GM12878 (cell line): ENCODE measurements around the gene RRAD. TPM values are rescaled to one million over a fixed set of nuclear protein-coding genes. Genes with fewer than 3 reads are reported as not detected.

Experiments
- ATAC-seq: fragments of 200-7000 bp; cut with Tn5 transposase; 3 replicates; pipeline ENCODE4 v1.9.1; 2020; ENCODE audit warnings: mild to moderate bottlenecking, moderate library complexity
- BruUV-seq: library from RNA; stranded (reverse); fragments of 400-500 nt; replicated peaks from 2 replicates; lab custom pipeline; 2021; lab: Mats Ljungman, UMichigan
- CTCF ChIA-PET: fragments of 300-600 bp; sonication (Branson Sonifier 250); formaldehyde crosslinking; extraction: SDS; loops from one replicate; lab custom pipeline; 2021; ENCODE audit warnings: inconsistent platforms; lab: Yijun Ruan, JAX
- POLR2A ChIA-PET: fragments of 350-600 bp; formaldehyde crosslinking; extraction: SDS; loops from one replicate; lab custom pipeline; 2021; ENCODE audit warnings: inconsistent platforms; lab: Charles Lee
- RAD21 ChIA-PET: fragments of 300-600 bp; sonication (Branson Sonifier 250); formaldehyde crosslinking; loops from one replicate; lab custom pipeline; 2023; ENCODE audit warnings: antibody characterized with exemption; ENCODE audit not compliant: unreplicated experiment; lab: Charles Lee
- SMC1A ChIA-PET: fragments of 300-600 bp; sonication (Branson Sonifier 250); formaldehyde crosslinking; loops from one replicate; lab custom pipeline; 2023; ENCODE audit not compliant: unreplicated experiment, uncharacterized antibody; lab: Charles Lee
- DNase-seq: peaks from one replicate; pipeline ENCODE4 v3.0.0-alpha.2; 2011; ENCODE audit warnings: low read depth, low spot score
- FAIRE-seq: peaks from 3 replicates; lab custom pipeline; 2011; peaks lifted over from hg19 to GRCh38; lab: Jason Lieb, UNC
- H2AFZ ChIP-seq: 2 replicates; pipeline ENCODE4 v1.6.0; 2011; ENCODE audit warnings: low read depth, low read length, control low read depth; ENCODE audit not compliant: control insufficient read depth
- H3K27ac ChIP-seq: 2 replicates; pipeline ENCODE4 v1.5.1; 2011; ENCODE audit warnings: control low read depth; ENCODE audit not compliant: control insufficient read depth, insufficient read depth
- H3K27me3 ChIP-seq, 2 experiments: replicated peaks in 1 of 2; 2 replicates each; pipeline versions ENCODE4 v1.6.0 to v1.6.1; 2011; ENCODE audit warnings: low read length in 1 of 2; ENCODE audit not compliant: control insufficient read depth in 2 of 2, insufficient read depth in 2 of 2
- H3K36me3 ChIP-seq, 2 experiments: 2 replicates each; pipeline ENCODE4 v1.5.1; 2011; ENCODE audit warnings: low read length in 1 of 2; ENCODE audit not compliant: control insufficient read depth in 2 of 2, insufficient read depth in 2 of 2
- H3K4me1 ChIP-seq: 2 replicates; pipeline ENCODE4 v1.6.1; 2011; ENCODE audit warnings: mild to moderate bottlenecking, low read length, moderate library complexity, mixed read lengths; ENCODE audit not compliant: control insufficient read depth, insufficient read depth
- H3K4me2 ChIP-seq: 2 replicates; pipeline ENCODE4 v1.6.0; 2011; ENCODE audit warnings: control low read depth; ENCODE audit not compliant: control insufficient read depth, insufficient read depth
- H3K4me3 ChIP-seq: fragments of 200-600 bp; sonication (generic); 2 replicates; pipeline ENCODE4 v1.5.1; 2016
- H3K79me2 ChIP-seq: 2 replicates; pipeline ENCODE4 v1.6.0; 2011; ENCODE audit warnings: low read length; ENCODE audit not compliant: control insufficient read depth, insufficient read depth
- H3K9ac ChIP-seq: 2 replicates; pipeline ENCODE4 v1.8.0; 2011; ENCODE audit warnings: low read length, control low read depth, mixed read lengths; ENCODE audit not compliant: control insufficient read depth, insufficient read depth
- H3K9me3 ChIP-seq: replicated peaks from 3 replicates; pipeline ENCODE4 v1.5.1; 2011; ENCODE audit warnings: mild to moderate bottlenecking, low read length; ENCODE audit not compliant: control insufficient read depth, insufficient read depth
- H4K20me1 ChIP-seq: 2 replicates; pipeline ENCODE4 v1.6.0; 2011; ENCODE audit not compliant: control insufficient read depth, insufficient read depth
- BACH1 ChIP-seq: fragments of 450-650 bp; IDR thresholded peaks from 2 replicates; pipeline ENCODE4 v1.6.1; 2017; ENCODE audit warnings: mild to moderate bottlenecking, borderline replicate concordance
- CREB1 ChIP-seq: IDR thresholded peaks from 2 replicates; pipeline ENCODE4 v1.6.1; 2012; ENCODE audit warnings: low read depth, mild to moderate bottlenecking, inconsistent platforms
- DPF2 ChIP-seq: fragments of 450-650 bp; IDR thresholded peaks from 2 replicates; pipeline ENCODE4 v1.6.1; 2017; ENCODE audit warnings: mild to moderate bottlenecking
- E2F4 ChIP-seq: IDR thresholded peaks from 2 replicates; pipeline ENCODE4 v1.6.1; 2012; ENCODE audit warnings: low read depth, low read length, improper control_type of control experiment
- EP300 ChIP-seq, 2 experiments: fragments of 150-350 bp in 1 of 2; IDR thresholded peaks; 2 replicates each; pipeline ENCODE4 v1.6.1; 2011 to 2012; ENCODE audit warnings: low read depth in 2 of 2, low read length in 2 of 2, borderline replicate concordance in 1 of 2, improper control_type of control experiment in 1 of 2, inconsistent platforms in 1 of 2; ENCODE audit not compliant: control insufficient read depth in 1 of 2
- GABPA ChIP-seq: IDR thresholded peaks from 2 replicates; pipeline ENCODE4 v1.6.1; 2014; ENCODE audit warnings: antibody characterized with exemption, low read depth, mild to moderate bottlenecking, inconsistent platforms
- HDAC2 ChIP-seq: fragments of 200-600 bp; sonication (generic); IDR thresholded peaks from 2 replicates; pipeline ENCODE4 v1.6.1; 2017
- KDM1A ChIP-seq: fragments of 200-600 bp; sonication (generic); IDR thresholded peaks from 2 replicates; pipeline ENCODE4 v1.6.1; 2016; ENCODE audit warnings: borderline replicate concordance
- RCOR1 ChIP-seq: conservative IDR thresholded peaks from 2 replicates; pipeline ENCODE4 v1.6.1; 2012; ENCODE audit warnings: low read depth, low read length, improper control_type of control experiment
- SKIL ChIP-seq: fragments of 450-650 bp; IDR thresholded peaks from 2 replicates; pipeline ENCODE4 v1.6.1; 2017; ENCODE audit warnings: mild to moderate bottlenecking, low read depth, inconsistent platforms; ENCODE audit not compliant: poor library complexity, severe bottlenecking
- SREBF2 ChIP-seq: IDR thresholded peaks from 2 replicates; pipeline ENCODE4 v1.6.1; 2012; ENCODE audit warnings: mild to moderate bottlenecking, low read length
- USF1 ChIP-seq: IDR thresholded peaks from 2 replicates; pipeline ENCODE4 v1.6.1; 2011; ENCODE audit warnings: borderline replicate concordance, low read depth, mild to moderate bottlenecking, moderate library complexity, mixed read lengths, low read length; ENCODE audit not compliant: insufficient read depth; ENCODE audit errors: extremely low read length
- ZNF687 ChIP-seq: fragments of 450-650 bp; IDR thresholded peaks from 2 replicates; pipeline ENCODE4 v1.6.1; 2017; ENCODE audit warnings: mild to moderate bottlenecking, moderate library complexity
- WGBS: methylation state at CpG from one replicate; pipeline ENCODE4 v1.1.6; 2016; ENCODE audit warnings: low lambda C conversion rate; ENCODE audit not compliant: insufficient replicate concordance, insufficient coverage; ENCODE audit errors: missing lambda C conversion rate; 5-methylcytosine and 5-hydroxymethylcytosine counted together
- in situ Hi-C: fragments of 300-500 bp; cut with MboI; formaldehyde crosslinking; loops from 9 replicates; pipeline ENCODE4 v1.14.3; 2018; ENCODE audit warnings: mixed read lengths
- intact Hi-C: fragments of 100-400 bp; cut with micrococcal nuclease; formaldehyde crosslinking; loops from one replicate; pipeline ENCODE4 v1.14.2; 2022; ENCODE audit not compliant: unreplicated experiment
- polyA plus RNA-seq, 11 experiments: library from polyadenylated mRNA; depleted of rRNA in 4 of 11; unstranded in 6 of 11; stranded (reverse) in 5 of 11; fragments of >200 nt; fragmentation: Nextera tagmentation in 4 of 11; fragmentation: Illumina TruSeq in 1 of 11; extraction: Ambion mirVana in 4 of 11; extraction: Trizol in 1 of 11; gene quantifications; 1 replicate in 1 of 11; 2 replicates in 10 of 11; pipeline versions ENCODE4 v1.2.1 to v1.2.3, GENCODE V29; 2011 to 2016; ENCODE audit warnings: inconsistent platforms in 2 of 11, missing spikeins in 2 of 11, low read depth in 1 of 11
- total RNA-seq, 4 experiments: library from RNA; depleted of rRNA in 3 of 4; stranded (reverse); fragments of >200 nt in 3 of 4; fragmentation: Illumina TruSeq in 1 of 4; extraction: Trizol in 1 of 4; gene quantifications; 2 replicates each; pipeline versions ENCODE4 v1.2.1 to v1.2.3, GENCODE V29; 2013 to 2021

Gene RRAD
- total and polyA plus RNA-seq, 10 of the 15 experiments (the other 5 are each of a cell fraction or from before 2014, with no cell fraction given), result 0.11 to 8.5 (median 2.8) TPM

- H3K4me3 ChIP-seq, result no peak overlapping the region
- H3K79me2 ChIP-seq, result no peaks in the 10 kb centered on the region
- POLR2A ChIA-PET, result interaction anchor here (0.5 kb wide), 1 partner anchor 66 kb away, joined by 6 read pairs; no protein-coding TSS in a partner anchor
- CTCF ChIA-PET, result interaction anchor here (0.9 to 3.9 kb wide), 10 partner anchors 9 to 223 kb away, joined by 3 to 12 read pairs (median 3); no protein-coding TSS in a partner anchor
- RAD21 ChIA-PET, result no interaction called here
- ATAC-seq (no peak), DNase-seq (no peak)
- SMC1A ChIA-PET, result no interaction called here
- TF ChIP-seq GABPA, result no peak
- no peak for TF ChIP-seq BACH1
- TF ChIP-seq DPF2, result no peak
- TF ChIP-seq ZNF687, result no peak
- TF ChIP-seq EP300 (IDR thresholded peaks at IDR 0.05; ENCODE audit: borderline replicate concordance in 1 of 2, control insufficient read depth in 1 of 2, low read depth in 2 of 2, low read length in 2 of 2), result no peak
- no peak for TF ChIP-seq USF1
- TF ChIP-seq SREBF2, result no peak
- TF ChIP-seq RCOR1, result no peak
- no peak for TF ChIP-seq HDAC2
- TF ChIP-seq CREB1, result no peak
- no peak for TF ChIP-seq KDM1A
- TF ChIP-seq E2F4, result no peak
- no peak for TF ChIP-seq SKIL
- TF ChIP-seq, all 136 proteins: peak for 0
- no peaks in the 10 kb centered on the region for H3K27me3 ChIP-seq
- no TSS peak for BruUV-seq
- 66% methylated on average over 5 of the region's 5 CpGs for WGBS
- in situ Hi-C loops, result no loop called here
- intact Hi-C loops, result loop anchor here (10.0 kb wide), 1 partner anchor 55 kb away; no protein-coding TSS in a partner anchor
- FAIRE-seq, result no peak
- H3K4me2 ChIP-seq, result no peak overlapping the region
- H4K20me1 ChIP-seq, result no peaks in the 10 kb centered on the region
- no peak overlapping the region for H2AFZ ChIP-seq
- no peak overlapping the region for H3K27ac ChIP-seq
- H3K4me1 ChIP-seq, result peaks cover 11% of the 10 kb centered on the region
- no peaks in the 10 kb centered on the region for H3K36me3 ChIP-seq
- no peak overlapping the region for H3K9ac ChIP-seq
- H3K9me3 ChIP-seq, result no peaks in the 10 kb centered on the region
These were observed 34.4 kb upstream of the RRAD start for GRCh38 chr16:66959704-66960161.
